Skin epidermis (tissue), 12 donors: ENCODE measurements around the gene FNIP1.
"Not testable (repeated sequence)": the region's sequence is repeated elsewhere in the genome, so short reads cannot be mapped to it uniquely, and the experiment has no call there.

Experiments
- H3K27ac ChIP-seq, 21 experiments: fragments of 200-600 bp; sonication (generic) in 11 of 21; one replicate each; pipeline ENCODE4 v1.5.0; 2020; ENCODE audit warnings: mild to moderate bottlenecking in 3 of 21, inconsistent platforms in 2 of 21, moderate library complexity in 2 of 21
- H3K4me3 ChIP-seq, 7 experiments: fragments of 200-600 bp; sonication (generic) in 2 of 7; one replicate each; pipeline ENCODE4 v1.5.0; 2020; ENCODE audit warnings: inconsistent platforms in 2 of 7, mild to moderate bottlenecking in 2 of 7, moderate library complexity in 1 of 7

Gene FNIP1

GRCh38 chr5:131789765-131790164 is 7.1 kb downstream of the FNIP1 start:
- no peak overlapping the region for H3K4me3 ChIP-seq

GRCh38 chr5:131787736-131788135 is 9.1 kb downstream of the FNIP1 start:
- no peak overlapping the region for H3K27ac ChIP-seq
- H3K4me3 ChIP-seq = no peak overlapping the region

More at GRCh38 chr5:131789765-131790164, 7.1 kb downstream of the FNIP1 start:
- no peak overlapping the region for H3K27ac ChIP-seq

- Histone ChIP-seq H3K4me3 (no peak overlapping the region), H3K27ac (no peak overlapping the region)
Observed at GRCh38 chr5:131786900-131787692, 9.7 kb downstream of the FNIP1 start.

- Histone ChIP-seq H3K4me3 (no peak overlapping the region), H3K27ac (no peak overlapping the region)
Observed at GRCh38 chr5:131786036-131786435, 10.8 kb downstream of the FNIP1 start.

GRCh38 chr5:131783874-131784273 is 12.9 kb downstream of the FNIP1 start:
- Histone ChIP-seq H3K27ac (no peak overlapping the region), H3K4me3 (no peak overlapping the region)

GRCh38 chr5:131783357-131783756 is 13.5 kb downstream of the FNIP1 start:
- Histone ChIP-seq H3K27ac (no peak overlapping the region), H3K4me3 (no peak overlapping the region)

GRCh38 chr5:131782717-131783116 is 14.1 kb downstream of the FNIP1 start:
- H3K27ac ChIP-seq = no peak overlapping the region
- H3K4me3 ChIP-seq = no peak overlapping the region

- H3K27ac ChIP-seq, H3K4me3 ChIP-seq: not testable (repeated sequence)
Observed at GRCh38 chr5:131778141-131778540, 18.7 kb downstream of the FNIP1 start.

GRCh38 chr5:131776450-131776849 is 20.4 kb downstream of the FNIP1 start:
- Histone ChIP-seq H3K27ac (no peak overlapping the region), H3K4me3 (no peak overlapping the region)

GRCh38 chr5:131774652-131775367 is 22.0 kb downstream of the FNIP1 start:
- Histone ChIP-seq H3K4me3 (no peak overlapping the region), H3K27ac (no peak overlapping the region)

GRCh38 chr5:131773805-131774204 is 23.0 kb downstream of the FNIP1 start:
- Histone ChIP-seq H3K27ac (no peak overlapping the region), H3K4me3 (no peak overlapping the region)

GRCh38 chr5:131771692-131772091 is 25.1 kb downstream of the FNIP1 start:
- Histone ChIP-seq H3K4me3 (no peak overlapping the region), H3K27ac (no peak overlapping the region)

- H3K27ac ChIP-seq = no peak overlapping the region
- no peak overlapping the region for H3K4me3 ChIP-seq
Observed at GRCh38 chr5:131769961-131770360, 26.9 kb downstream of the FNIP1 start.

- no peak overlapping the region for H3K27ac ChIP-seq
- no peak overlapping the region for H3K4me3 ChIP-seq
Observed at GRCh38 chr5:131769336-131769735, 27.5 kb downstream of the FNIP1 start.

GRCh38 chr5:131767891-131768290 is 28.9 kb downstream of the FNIP1 start:
- H3K27ac ChIP-seq = no peak overlapping the region
- H3K4me3 ChIP-seq = no peak overlapping the region

GRCh38 chr5:131766689-131767088 is 30.1 kb downstream of the FNIP1 start:
- Histone ChIP-seq H3K4me3 (no peak overlapping the region), H3K27ac (no peak overlapping the region)

- Histone ChIP-seq H3K4me3 (no peak overlapping the region), H3K27ac (no peak overlapping the region)
Observed at GRCh38 chr5:131765261-131765660, 31.6 kb downstream of the FNIP1 start.

GRCh38 chr5:131763968-131764367 is 32.8 kb downstream of the FNIP1 start:
- H3K4me3 ChIP-seq = no peak overlapping the region
- no peak overlapping the region for H3K27ac ChIP-seq

- H3K4me3 ChIP-seq = no peak overlapping the region
- H3K27ac ChIP-seq = no peak overlapping the region
Observed at GRCh38 chr5:131760793-131761192, 36.0 kb downstream of the FNIP1 start.

GRCh38 chr5:131759704-131760103 is 37.1 kb downstream of the FNIP1 start:
- no peak overlapping the region for H3K4me3 ChIP-seq
- no peak overlapping the region for H3K27ac ChIP-seq

GRCh38 chr5:131758520-131758900 is 38.3 kb downstream of the FNIP1 start:
- H3K27ac ChIP-seq = no peak overlapping the region
- no peak overlapping the region for H3K4me3 ChIP-seq
